ENCODE data around the gene ALAS2.
"Not testable (repeated sequence)": the region's sequence is repeated elsewhere in the genome, so short reads cannot be mapped to it uniquely, and the experiment has no call there.

Gene ALAS2

DNA sequence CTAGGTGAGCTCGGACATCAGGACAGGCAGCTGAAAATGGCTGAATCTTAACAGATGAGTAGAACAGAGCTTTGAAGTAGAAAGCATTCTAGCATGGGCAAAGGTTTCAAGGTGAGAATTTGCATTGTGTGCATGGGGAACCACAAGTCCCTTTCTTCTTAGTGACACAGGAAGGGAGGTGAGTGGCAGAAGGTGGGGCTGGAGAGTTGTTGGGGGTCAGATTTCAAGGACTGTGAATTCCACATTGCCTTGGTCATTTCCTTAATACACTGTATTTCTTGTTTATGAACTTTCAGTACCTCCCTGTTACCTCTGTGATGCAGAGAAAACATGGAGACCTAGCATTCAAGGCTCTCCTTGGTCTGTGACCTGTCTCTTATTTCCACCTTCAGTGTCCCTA is 26.5 kb downstream of the ALAS2 start:
- DNase-seq: no peak

DNA sequence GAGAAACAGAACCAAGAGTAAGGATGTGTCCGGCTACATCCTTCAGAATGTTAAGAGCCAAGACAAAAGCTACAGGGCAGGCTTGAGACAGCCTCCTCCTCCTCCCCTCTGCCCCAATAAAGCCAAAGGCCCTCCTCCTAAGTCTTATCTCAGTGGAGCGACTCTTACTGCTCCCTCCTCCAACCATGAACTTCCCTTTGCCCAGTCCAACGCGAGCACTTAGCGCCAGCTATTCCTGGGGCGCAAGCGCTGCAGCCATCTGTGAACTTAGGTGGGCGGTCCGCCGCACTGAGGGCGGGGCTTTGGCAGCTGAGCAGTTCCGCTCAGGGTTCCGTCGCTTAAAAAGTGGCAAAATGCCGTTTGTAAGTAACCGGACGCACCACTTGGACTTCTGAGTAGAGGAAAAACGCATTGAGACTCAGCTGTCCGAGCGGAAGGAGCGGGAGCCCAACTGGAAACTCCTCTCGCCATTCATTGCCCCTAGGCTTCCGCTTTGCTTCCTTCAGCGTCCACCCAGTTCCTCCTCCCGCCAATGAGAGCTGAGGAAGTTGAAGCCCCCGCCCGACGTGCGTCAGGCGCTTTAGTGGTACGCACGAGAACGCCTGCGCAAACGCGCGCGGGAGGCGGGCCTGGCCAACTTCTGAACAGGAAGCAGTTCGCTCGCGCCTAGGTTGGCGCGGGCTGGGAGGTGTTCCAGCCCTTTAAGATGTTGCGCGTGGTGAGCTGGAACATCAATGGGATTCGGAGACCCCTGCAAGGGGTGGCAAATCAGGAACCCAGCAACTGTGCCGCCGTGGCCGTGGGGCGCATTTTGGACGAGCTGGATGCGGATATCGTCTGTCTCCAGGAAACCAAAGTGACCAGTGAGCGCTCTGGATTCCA is 30.8 kb downstream of the ALAS2 start, which contains the start of gene APEX2:
Gene APEX2, plus strand, starts transcription at position 647 of the 882 bp plus-strand sequence. Its CDS starts 60 bp downstream, at position 707.
- DNase-seq: peak; percentile 88

DNA sequence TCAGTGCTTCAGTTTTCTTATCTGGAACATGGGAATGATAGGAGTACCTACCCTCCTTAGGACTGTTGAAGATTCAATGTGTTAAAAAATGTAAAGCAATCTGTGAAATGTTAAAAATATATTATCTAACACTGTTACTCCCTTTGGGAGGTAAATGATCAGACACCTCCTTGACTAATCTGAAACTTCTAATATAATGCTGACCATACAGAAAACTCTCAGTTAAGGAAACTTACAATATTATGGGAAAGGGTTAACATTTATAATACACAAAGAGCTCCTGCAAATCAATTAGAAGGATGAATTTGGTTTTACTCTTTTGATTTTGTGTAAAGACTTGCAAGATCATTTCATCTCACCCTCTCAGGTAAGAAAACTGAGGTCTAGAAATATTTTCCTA is 35.2 kb downstream of the ALAS2 start:
- DNase-seq: no peak

DNA sequence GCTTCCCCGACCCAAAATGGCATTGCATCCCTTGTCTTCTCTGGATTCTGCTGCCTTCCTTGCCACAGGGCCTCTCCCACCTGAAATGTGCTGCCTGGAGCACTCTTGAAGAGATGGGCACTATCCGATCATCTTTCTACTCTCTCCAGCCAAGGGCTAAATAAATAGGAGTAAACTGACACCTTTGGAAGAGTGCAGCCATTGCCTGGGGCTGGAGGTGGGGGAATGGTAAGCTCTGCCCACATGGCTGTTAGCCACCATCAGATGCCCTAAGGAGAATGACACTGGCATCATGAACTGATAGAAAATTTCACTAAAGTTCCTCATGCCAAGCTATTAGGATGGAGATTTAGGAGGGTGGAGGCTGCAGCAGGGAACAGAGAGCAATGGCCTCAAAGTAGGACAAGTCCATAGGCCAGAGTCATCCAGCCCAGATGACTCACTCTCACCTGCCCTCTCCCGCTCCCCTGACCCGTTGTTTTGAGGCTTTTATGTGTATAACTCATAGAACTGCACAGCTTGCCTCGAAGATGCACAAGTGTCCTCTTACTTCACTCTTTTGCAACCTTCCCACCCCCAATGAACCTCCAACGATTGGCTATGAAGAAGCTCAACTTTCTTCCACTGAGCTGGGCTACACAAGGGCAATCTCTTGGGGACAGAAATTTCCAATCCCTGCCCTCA is 36.0 kb downstream of the ALAS2 start:
- DNase-seq: no peak

DNA sequence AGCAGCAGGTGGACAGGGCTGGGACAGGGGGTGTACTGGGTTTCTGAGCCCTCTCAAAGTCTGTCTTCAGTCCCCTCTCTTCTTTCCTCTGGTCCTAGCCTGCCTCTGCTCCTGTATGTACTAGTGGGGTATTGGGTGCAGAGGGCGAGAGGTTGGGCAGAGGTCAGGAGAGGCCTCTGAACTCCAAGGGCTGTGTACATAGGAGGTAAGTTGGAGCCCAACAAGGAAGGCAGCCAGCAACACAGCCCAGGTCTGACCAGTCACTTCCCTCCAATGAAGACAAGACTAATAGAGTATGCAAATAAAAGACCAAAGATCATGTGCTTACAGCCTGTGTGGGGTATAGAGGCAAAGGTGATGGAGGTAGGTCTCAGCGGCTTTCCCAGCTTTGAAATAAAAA is 36.7 kb downstream of the ALAS2 start, which contains the start of gene PFKFB1:
Gene PFKFB1, minus strand, starts transcription at position 90 of the 400 bp plus-strand sequence. CDS start 181 bp downstream, outside the sequence.
- no peak for DNase-seq

DNA sequence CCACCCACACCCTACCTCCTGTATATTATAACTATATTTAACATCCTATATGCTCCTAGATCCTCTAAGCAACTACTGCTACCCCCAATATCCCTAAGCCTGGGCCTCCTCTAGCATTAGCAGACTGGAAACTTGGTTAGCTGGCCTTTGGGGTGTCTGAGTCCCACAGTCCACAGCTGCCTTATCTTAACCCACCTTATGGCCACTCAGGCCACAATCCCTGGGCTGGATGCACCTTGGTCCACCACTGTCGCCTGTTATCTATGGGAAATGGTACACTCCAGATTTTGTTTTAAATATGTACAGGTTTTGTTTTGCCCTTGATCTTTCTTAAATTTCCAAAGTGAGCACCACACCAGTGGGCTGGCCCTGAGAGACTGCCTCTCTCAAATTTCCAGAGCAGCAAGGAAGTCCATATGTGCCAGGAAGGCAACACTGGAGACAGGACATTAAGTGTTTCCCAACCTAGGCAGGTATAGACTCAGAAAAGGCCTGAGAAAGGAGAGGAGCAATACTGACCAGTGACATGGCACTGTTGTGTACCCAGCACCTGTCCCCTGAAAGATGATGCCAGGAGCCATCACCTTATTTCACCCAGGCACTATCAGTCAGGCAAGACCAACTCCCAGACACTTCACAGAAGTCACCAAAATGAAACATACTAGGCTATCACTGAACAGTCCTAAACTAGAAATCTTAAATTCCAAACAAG is 37.7 kb downstream of the ALAS2 start:
- no peak for DNase-seq

DNA sequence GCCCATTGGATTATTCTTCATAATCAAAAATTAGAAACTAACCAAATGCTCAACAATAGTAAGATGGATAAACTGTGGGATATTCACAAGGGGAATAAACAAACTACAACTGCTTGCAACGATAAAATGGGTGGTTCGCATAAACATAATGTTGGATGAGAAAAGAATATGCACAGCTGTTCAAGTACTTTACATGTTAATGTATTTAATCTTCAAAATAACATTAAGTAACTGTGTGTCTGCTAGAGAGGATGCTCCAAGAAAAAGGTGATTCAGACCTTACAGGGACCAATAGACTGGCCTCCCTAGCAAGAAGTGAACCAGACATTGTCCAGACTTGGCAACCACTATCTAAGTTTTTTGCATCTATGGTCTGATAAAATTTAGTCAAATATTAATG is 39.1 kb downstream of the ALAS2 start:
- no peak for DNase-seq

DNA sequence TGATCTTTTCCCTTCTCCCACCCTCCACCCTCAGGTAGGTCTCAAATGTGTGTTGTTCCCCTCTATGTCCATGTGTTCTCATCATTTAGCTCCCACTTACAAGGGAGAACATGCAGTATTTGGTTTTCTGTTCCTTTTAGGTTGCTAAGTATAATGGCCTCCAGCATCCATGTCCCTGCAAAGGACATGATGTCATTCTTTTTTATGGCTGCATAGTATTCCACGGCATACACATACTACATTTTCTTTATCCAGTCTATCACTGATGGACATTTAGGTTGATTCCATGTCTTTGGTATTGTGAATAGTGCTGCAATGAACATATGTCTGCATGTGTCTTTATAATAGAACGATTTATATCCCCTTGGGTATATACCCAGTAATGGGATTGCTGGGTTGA is 47.5 kb downstream of the ALAS2 start:
- DNase-seq: not testable (repeated sequence)

DNA sequence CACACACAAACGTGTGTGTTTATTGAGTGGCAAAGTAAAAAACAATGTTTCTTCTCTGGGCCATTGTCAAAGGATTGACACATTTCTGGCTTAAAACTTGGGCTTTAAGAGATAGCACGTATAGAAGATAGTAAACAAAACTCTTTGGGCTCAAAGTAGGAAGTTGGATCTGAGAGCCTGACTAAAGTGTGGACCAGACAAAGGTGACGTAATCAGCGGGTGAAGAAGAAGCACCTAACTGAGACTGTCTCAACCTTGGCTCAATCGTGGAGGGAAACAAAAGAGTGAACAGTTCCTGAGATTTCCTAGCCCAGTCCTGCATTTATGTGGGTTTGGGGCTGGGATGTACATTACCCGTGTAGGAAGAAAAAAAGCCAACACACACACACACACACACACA is 50.4 kb downstream of the ALAS2 start:
- no peak for DNase-seq

DNA sequence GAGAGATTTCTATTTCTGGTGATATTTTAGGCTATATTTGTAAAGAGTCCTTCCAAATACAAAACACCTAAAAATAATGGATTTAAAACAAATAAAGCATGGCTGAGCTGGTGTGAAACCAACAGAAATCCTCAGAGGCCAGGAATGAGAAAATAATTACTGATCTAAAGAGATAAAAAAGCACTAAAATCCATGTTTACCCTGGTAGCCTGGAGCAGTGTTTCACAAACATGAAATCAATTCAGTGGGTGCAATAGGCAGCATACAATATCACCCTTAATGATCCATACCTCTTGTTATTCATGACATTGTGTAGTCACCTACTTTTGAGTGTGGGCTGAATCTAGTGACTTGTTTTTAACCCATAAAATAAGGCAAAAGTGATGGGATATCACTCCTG is 51.3 kb downstream of the ALAS2 start:
- no peak for DNase-seq

DNA sequence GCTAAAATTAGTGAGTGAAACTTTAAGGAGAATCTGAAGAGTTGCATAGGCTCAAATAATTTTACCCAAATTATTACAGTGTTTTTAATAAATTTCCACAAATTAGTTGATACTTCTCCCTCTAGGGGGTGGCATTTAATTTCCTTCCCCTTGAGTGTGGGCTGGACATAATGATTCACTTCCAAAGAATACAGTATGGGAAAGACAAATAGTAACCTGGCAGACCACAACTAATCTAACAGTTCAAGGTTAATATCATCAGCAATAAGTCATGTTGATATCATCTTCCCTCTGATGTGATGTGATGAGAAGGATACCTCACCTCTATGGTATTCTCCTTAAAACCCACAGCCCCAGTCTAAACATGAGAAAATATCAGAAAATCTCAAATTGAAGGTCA is 52.3 kb downstream of the ALAS2 start:
- DNase-seq: peak; percentile 9

DNA sequence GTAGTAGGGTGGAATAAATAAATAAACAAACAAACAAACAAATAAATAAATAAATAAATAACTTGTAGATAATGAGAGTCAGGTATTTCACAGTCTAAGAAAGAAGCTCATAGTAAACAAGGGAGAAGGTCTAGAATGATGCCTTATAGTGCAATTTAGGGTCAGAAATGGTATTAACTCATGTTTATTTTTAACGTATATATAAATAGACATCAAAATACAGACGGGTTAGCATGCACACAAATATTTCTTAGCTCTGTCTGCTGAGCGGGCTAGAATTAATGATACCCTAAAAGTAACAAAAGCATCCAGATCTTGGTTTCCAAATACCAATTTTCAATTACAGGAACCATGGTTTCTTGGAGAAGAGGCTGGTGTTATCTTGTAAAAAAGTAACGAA is 53.4 kb downstream of the ALAS2 start:
- DNase-seq: no peak

DNA sequence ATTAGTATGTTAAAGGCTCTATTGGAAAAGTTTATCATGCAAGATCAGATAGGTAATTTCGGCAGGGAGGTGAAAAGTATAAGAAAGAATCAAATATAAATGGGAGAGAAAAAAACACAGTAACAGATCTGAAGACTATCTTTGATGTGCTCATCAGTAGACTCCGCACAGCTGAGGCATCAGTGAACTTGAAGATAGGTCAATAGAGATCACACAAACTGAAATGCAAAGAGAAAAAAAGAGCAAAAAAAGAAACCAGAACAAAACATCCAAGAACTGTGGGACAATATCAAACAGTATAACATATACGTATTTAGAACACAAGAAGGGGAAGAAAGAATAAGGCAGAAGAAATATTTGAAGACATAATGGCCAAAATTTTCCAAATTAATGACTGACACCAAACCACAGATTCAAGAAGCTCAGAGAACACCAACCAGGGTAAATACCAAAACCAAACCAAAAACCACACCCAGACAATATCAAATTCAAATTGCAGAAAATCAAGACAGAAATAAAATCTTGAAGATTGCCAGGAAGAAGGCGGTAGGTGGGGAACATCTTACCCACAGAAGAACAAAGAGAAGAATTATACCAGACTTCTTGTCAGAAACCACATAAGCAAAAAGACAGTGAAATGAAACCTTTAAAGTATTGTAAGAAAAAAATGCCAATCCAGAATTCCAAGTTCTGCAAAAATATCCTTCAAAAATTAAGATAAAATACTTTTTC is 65.8 kb downstream of the ALAS2 start:
- DNase-seq: no peak

DNA sequence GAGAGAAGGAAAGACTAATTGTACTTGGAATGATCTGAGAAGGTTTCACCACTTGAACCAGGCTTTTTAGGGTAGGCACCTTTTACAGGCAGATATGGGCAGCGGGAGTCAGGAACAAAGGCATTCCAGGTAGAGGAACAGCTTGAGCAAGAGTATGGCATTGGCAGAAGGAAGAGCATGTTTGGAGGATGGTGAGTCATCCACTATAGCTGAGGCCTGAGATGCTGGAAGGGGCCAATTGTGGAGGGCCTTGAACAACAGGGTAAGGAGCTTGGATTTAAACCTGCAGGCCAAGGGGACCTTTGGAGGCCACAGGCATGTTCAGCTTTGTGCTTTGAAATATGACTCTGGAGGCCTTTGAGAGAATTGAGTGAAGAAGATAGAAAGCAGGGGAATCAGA is 69.0 kb downstream of the ALAS2 start:
- DNase-seq: no peak

Data from EL (cell line).